H1 (cell line): Measurements from ENCODE around the gene NPC2. TPM values are rescaled to one million over a fixed set of nuclear protein-coding genes. Genes with fewer than 3 reads are reported as not detected.

ENCODE experiments used
- CTCF ChIA-PET: fragments of 300-600 bp; sonication (Branson Sonifier 250); formaldehyde crosslinking; loops from one replicate; lab custom pipeline; 2021; ENCODE audit not compliant: partially characterized antibody; lab: Charles Lee
- POLR2A ChIA-PET: fragments of 300-600 bp; sonication (Branson Sonifier 250); formaldehyde crosslinking; loops from one replicate; lab custom pipeline; 2021; ENCODE audit warnings: inconsistent platforms; ENCODE audit not compliant: partially characterized antibody; lab: Charles Lee
- DNase-seq, 2 experiments: peaks; one replicate each; pipeline versions ENCODE4 v3.0.0 to v3.0.0-alpha.2; 2010 to 2022; ENCODE audit warnings: low spot score in 2 of 2, low read depth in 1 of 2, mixed read lengths in 1 of 2
- FAIRE-seq: peaks from 2 replicates; lab custom pipeline; 2011; peaks lifted over from hg19 to GRCh38; lab: Jason Lieb, UNC
- H2AFZ ChIP-seq: 2 replicates; pipeline ENCODE4 v1.8.1; 2012; ENCODE audit warnings: low read length, inconsistent platforms
- H2AK5ac ChIP-seq: 2 replicates; pipeline ENCODE4 v1.6.1; 2013; ENCODE audit warnings: low read depth, low read length
- H2BK120ac ChIP-seq: replicated peaks from 2 replicates; pipeline ENCODE3; 2013; ENCODE audit warnings: low read depth, low read length, inconsistent platforms
- H2BK12ac ChIP-seq: 2 replicates; pipeline ENCODE4 v1.6.1; 2013; ENCODE audit warnings: low read depth, low read length
- H2BK15ac ChIP-seq: 2 replicates; pipeline ENCODE4 v1.6.1; 2013; ENCODE audit warnings: low read length
- H2BK20ac ChIP-seq: 2 replicates; pipeline ENCODE4 v1.6.1; 2013; ENCODE audit warnings: low read length
- H2BK5ac ChIP-seq: 2 replicates; pipeline ENCODE4 v1.6.1; 2013; ENCODE audit warnings: low read depth, low read length
- H3K14ac ChIP-seq: 2 replicates; pipeline ENCODE4 v1.6.1; 2013; ENCODE audit warnings: inconsistent platforms; ENCODE audit not compliant: insufficient read length
- H3K18ac ChIP-seq: 2 replicates; pipeline ENCODE4 v1.6.1; 2013; ENCODE audit warnings: low read length; ENCODE audit errors: extremely low read depth
- H3K23ac ChIP-seq: 2 replicates; pipeline ENCODE4 v1.6.1; 2013; ENCODE audit warnings: inconsistent platforms; ENCODE audit not compliant: insufficient read length
- H3K23me2 ChIP-seq: 2 replicates; pipeline ENCODE4 v1.6.1; 2013; ENCODE audit warnings: low read depth, low read length
- H3K27ac ChIP-seq: 2 replicates; pipeline ENCODE4 v1.6.1; 2011; ENCODE audit warnings: low read depth, low read length, inconsistent platforms
- H3K27me3 ChIP-seq, 4 experiments: replicated peaks in 1 of 4; 1 replicate in 1 of 4; 2 replicates in 3 of 4; pipeline versions ENCODE4 v1.6.1 to v1.8.1; 2011 to 2013; ENCODE audit warnings: low read length in 3 of 4, mild to moderate bottlenecking in 3 of 4, inconsistent platforms in 2 of 4, mixed read lengths in 2 of 4, moderate library complexity in 1 of 4; ENCODE audit not compliant: control insufficient read depth in 3 of 4, insufficient read depth in 3 of 4; ENCODE audit errors: extremely low read depth in 1 of 4
- H3K36me3 ChIP-seq, 4 experiments: 2 replicates each; pipeline versions ENCODE4 v1.6.1 to v1.8.1; 2011 to 2013; ENCODE audit warnings: mild to moderate bottlenecking in 4 of 4, low read length in 3 of 4, moderate library complexity in 2 of 4, control low read depth in 1 of 4, inconsistent platforms in 1 of 4; ENCODE audit not compliant: insufficient read depth in 4 of 4, control insufficient read depth in 2 of 4
- H3K4ac ChIP-seq: replicated peaks from 2 replicates; pipeline ENCODE3; 2013; ENCODE audit warnings: low read length, low read depth, mixed read lengths, inconsistent platforms; ENCODE audit not compliant: insufficient read length
- H3K4me1 ChIP-seq, 4 experiments: replicated peaks in 1 of 4; 1 replicate in 1 of 4; 2 replicates in 3 of 4; pipeline versions ENCODE4 v1.6.1 to v1.8.1; 2011 to 2013; ENCODE audit warnings: low read length in 3 of 4, inconsistent platforms in 2 of 4, mixed read lengths in 1 of 4; ENCODE audit not compliant: insufficient read depth in 4 of 4, control insufficient read depth in 3 of 4
- H3K4me2 ChIP-seq, 2 experiments: 2 replicates each; pipeline versions ENCODE4 v1.6.1 to v1.8.1; 2011 to 2013; ENCODE audit warnings: low read depth in 2 of 2, low read length in 2 of 2, control low read depth in 1 of 2, inconsistent platforms in 1 of 2, mild to moderate bottlenecking in 1 of 2; ENCODE audit not compliant: insufficient read depth in 1 of 2
- H3K4me3 ChIP-seq, 4 experiments: fragments of 200-600, 300-600 bp in 1 of 4; sonication (generic), shearing (Covaris generic), sonication (Bioruptor Twin) in 1 of 4; 2 replicates each; pipeline versions ENCODE4 v1.5.1 to v1.8.1; 2011 to 2016; ENCODE audit warnings: low read length in 4 of 4, low read depth in 3 of 4, control low read depth in 2 of 4, inconsistent platforms in 2 of 4, mild to moderate bottlenecking in 2 of 4, mixed read lengths in 1 of 4, moderate library complexity in 1 of 4; ENCODE audit not compliant: insufficient read depth in 2 of 4; ENCODE audit errors: extremely low read depth in 1 of 4
- H3K56ac ChIP-seq: replicated peaks from 2 replicates; pipeline ENCODE3; 2013; ENCODE audit warnings: low read depth, mild to moderate bottlenecking, mixed read lengths, low read length, inconsistent platforms; ENCODE audit not compliant: insufficient read length
- H3K79me1 ChIP-seq: 2 replicates; pipeline ENCODE4 v1.6.1; 2013; ENCODE audit warnings: low read depth, low read length, control low read depth
- H3K79me2 ChIP-seq, 2 experiments: 2 replicates each; pipeline versions ENCODE4 v1.6.1 to v1.8.1; 2012 to 2013; ENCODE audit warnings: low read length in 2 of 2, mild to moderate bottlenecking in 2 of 2, inconsistent platforms in 1 of 2; ENCODE audit not compliant: insufficient read depth in 2 of 2, control insufficient read depth in 1 of 2
- H3K9ac ChIP-seq, 4 experiments: replicated peaks in 1 of 4; 1 replicate in 1 of 4; 2 replicates in 3 of 4; pipeline versions ENCODE4 v1.6.1 to v1.8.1; 2011 to 2013; ENCODE audit warnings: low read depth in 3 of 4, low read length in 3 of 4, control low read depth in 2 of 4, mild to moderate bottlenecking in 2 of 4, moderate library complexity in 2 of 4, inconsistent platforms in 1 of 4; ENCODE audit errors: extremely low read depth in 1 of 4
- H3K9me3 ChIP-seq, 2 experiments: 2 replicates each; pipeline versions ENCODE4 v1.6.1 to v1.8.1; 2012 to 2013; ENCODE audit warnings: mild to moderate bottlenecking in 2 of 2, moderate library complexity in 2 of 2, control low read depth in 1 of 2, inconsistent platforms in 1 of 2, low read depth in 1 of 2, low read length in 1 of 2, mixed read lengths in 1 of 2; ENCODE audit not compliant: insufficient read depth in 2 of 2
- H4K20me1 ChIP-seq, 2 experiments: replicated peaks in 1 of 2; 2 replicates each; pipeline versions ENCODE3 to v1.8.1; 2011 to 2013; ENCODE audit warnings: inconsistent platforms in 2 of 2, low read length in 2 of 2, mild to moderate bottlenecking in 1 of 2; ENCODE audit not compliant: insufficient read depth in 2 of 2, control insufficient read depth in 1 of 2
- H4K5ac ChIP-seq: 2 replicates; pipeline ENCODE4 v1.6.1; 2013; ENCODE audit warnings: low read length, low read depth, mixed read lengths, inconsistent platforms; ENCODE audit not compliant: insufficient read length
- H4K8ac ChIP-seq: 2 replicates; pipeline ENCODE4 v1.8.0; 2013; ENCODE audit warnings: mild to moderate bottlenecking, moderate library complexity, low read length, inconsistent platforms; ENCODE audit not compliant: insufficient read depth; ENCODE audit errors: extremely low read depth
- H4K91ac ChIP-seq: replicated peaks from 2 replicates; pipeline ENCODE3; 2013; ENCODE audit warnings: low read length, mixed read lengths, inconsistent platforms; ENCODE audit not compliant: insufficient read length
- ATF3 ChIP-seq: IDR thresholded peaks from 2 replicates; pipeline ENCODE4 v1.6.1; 2011; ENCODE audit warnings: low read depth, mild to moderate bottlenecking, low read length; ENCODE audit not compliant: insufficient read depth
- BRCA1 ChIP-seq: IDR thresholded peaks from 2 replicates; pipeline ENCODE4 v1.6.1; 2012; ENCODE audit warnings: low read depth, low read length, improper control_type of control experiment
- CBX5 ChIP-seq: fragments of 300-800, 300-1000 bp; sonication (generic); IDR thresholded peaks from 2 replicates; pipeline ENCODE4 v1.7.1; 2016; ENCODE audit warnings: antibody characterized with exemption, low read length, low read depth
- CBX8 ChIP-seq: fragments of 300-800, 300-1000 bp; sonication (generic); IDR thresholded peaks from 2 replicates; pipeline ENCODE4 v1.7.1; 2016; ENCODE audit warnings: low read depth, low read length, borderline replicate concordance
- EZH2 ChIP-seq: fragments of 200-600 bp; sonication (generic); IDR thresholded peaks from 2 replicates; pipeline ENCODE4 v1.7.1; 2012; ENCODE audit warnings: low read depth, mild to moderate bottlenecking, moderate library complexity, low read length, inconsistent platforms; ENCODE audit not compliant: severe bottlenecking
- GABPA ChIP-seq: IDR thresholded peaks from 2 replicates; pipeline ENCODE4 v1.6.1; 2011; ENCODE audit warnings: mild to moderate bottlenecking, low read length, moderate library complexity, borderline replicate concordance; ENCODE audit not compliant: insufficient read depth
- MAFK ChIP-seq: IDR thresholded peaks from 2 replicates; pipeline ENCODE4 v1.6.1; 2012; ENCODE audit warnings: low read depth, mild to moderate bottlenecking, improper control_type of control experiment, low read length
- NANOG ChIP-seq: IDR thresholded peaks from 2 replicates; pipeline ENCODE4 v1.6.1; 2011; ENCODE audit warnings: low read length, low read depth, mild to moderate bottlenecking, inconsistent platforms; ENCODE audit not compliant: insufficient read depth, poor library complexity, severe bottlenecking
- POLR2A ChIP-seq, 2 experiments: IDR thresholded peaks; 1 replicate in 1 of 2; 2 replicates in 1 of 2; pipeline ENCODE4 v1.6.1; 2011; ENCODE audit warnings: low read depth in 2 of 2, low read length in 2 of 2, mild to moderate bottlenecking in 2 of 2; ENCODE audit errors: control extremely low read depth in 1 of 2
- SAP30 ChIP-seq: fragments of 300-600 bp; sonication (generic); IDR thresholded peaks from 2 replicates; pipeline ENCODE4 v1.7.1; 2012; ENCODE audit warnings: low read length, moderate library complexity, mild to moderate bottlenecking, inconsistent platforms; ENCODE audit not compliant: insufficient read depth, insufficient replicate concordance
- SP4 ChIP-seq: IDR thresholded peaks from 2 replicates; pipeline ENCODE4 v1.6.1; 2012; ENCODE audit warnings: low read length, inconsistent platforms
- SUZ12 ChIP-seq: fragments of 200-600 bp; sonication (generic); IDR thresholded peaks from 2 replicates; pipeline ENCODE4 v1.6.1; 2012; ENCODE audit warnings: mild to moderate bottlenecking, inconsistent platforms, low read length, moderate library complexity, mixed read lengths
- TAF1 ChIP-seq: IDR thresholded peaks from 2 replicates; pipeline ENCODE4 v1.6.1; 2011; ENCODE audit warnings: mild to moderate bottlenecking, low read depth, low read length
- TEAD4 ChIP-seq: IDR thresholded peaks from 2 replicates; pipeline ENCODE4 v1.6.1; 2012; ENCODE audit warnings: low read depth, low read length, inconsistent platforms, mixed read lengths
- whole genome bisulfite sequencing, 2 experiments: shearing (Covaris generic) in 1 of 2; methylation state at CpG; one replicate each; pipeline versions ENCODE4 v1.1.6 to v1.1.7; 2013 to 2015; ENCODE audit warnings: low lambda C conversion rate in 2 of 2, mixed read lengths in 2 of 2, inconsistent platforms in 1 of 2, low coverage in 1 of 2, missing lambda C conversion rate in 1 of 2; ENCODE audit not compliant: insufficient replicate concordance in 2 of 2, insufficient coverage in 1 of 2, insufficient read length in 1 of 2; ENCODE audit errors: extremely low coverage in 1 of 2, missing lambda C conversion rate in 1 of 2; 5-methylcytosine and 5-hydroxymethylcytosine counted together
- polyA plus RNA-seq, 7 experiments: library from polyadenylated mRNA; depleted of rRNA in 3 of 7; stranded (reverse) in 5 of 7; unstranded in 2 of 7; fragments of >200 nt in 5 of 7; fragments of 200-250 nt in 2 of 7; gene quantifications; 1 replicate in 5 of 7; 2 replicates in 1 of 7; 4 replicates in 1 of 7; pipeline versions ENCODE4 v1.2.1 to v1.2.3, GENCODE V29; 2011 to 2013; ENCODE audit warnings: missing spikeins in 2 of 7, mixed read lengths in 2 of 7
- total RNA-seq: library from RNA; stranded (reverse); fragmentation: NEBNext Ultra II Directional; extraction: Animal tissue kit (Norgen Biotek cat#: 25700); gene quantifications from 2 replicates; pipeline ENCODE4 v1.2.1, GENCODE V29; 2021

Gene NPC2
- total and polyA plus RNA-seq, 2 of the 8 experiments (the other 6 are each of a cell fraction or from before 2014, with no cell fraction given): 178 to 258 TPM

DNA sequence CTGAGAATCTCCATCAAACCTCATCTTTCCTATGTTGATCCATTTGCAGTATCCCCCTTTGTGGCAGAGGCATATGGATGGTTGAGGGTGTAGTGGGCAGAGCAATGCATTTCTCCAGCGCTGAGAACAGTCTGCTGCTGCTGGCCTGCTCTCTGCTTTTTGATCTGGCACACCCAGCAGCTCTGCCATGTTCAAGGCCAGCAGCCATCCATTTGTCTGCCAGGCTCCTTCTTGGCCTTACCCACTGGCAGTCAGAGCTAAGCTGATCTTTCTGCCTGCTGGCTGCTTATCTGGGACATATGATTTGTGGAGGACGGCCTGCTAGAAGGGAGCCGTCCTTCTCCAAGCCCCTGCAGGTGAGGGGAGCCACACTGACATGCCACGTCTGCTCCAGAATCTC is 17.0 kb downstream of the NPC2 start:
- H2BK120ac ChIP-seq: no peak overlapping the region
- no peak for TF ChIP-seq POLR2A (IDR thresholded peaks at IDR 0.05; ENCODE audit: control extremely low read depth in 1 of 2, low read depth in 2 of 2, low read length in 2 of 2)
- no peak for TF ChIP-seq BRCA1
- no peak for TF ChIP-seq SUZ12
- TF ChIP-seq SAP30: no peak
- TF ChIP-seq TAF1: no peak
- TF ChIP-seq CBX8: no peak
- no peak for TF ChIP-seq MAFK
- TF ChIP-seq EZH2: no peak
- TF ChIP-seq CBX5: no peak
- no peak for TF ChIP-seq GABPA
- no peak for TF ChIP-seq NANOG
- no peak for TF ChIP-seq SP4
- no peak for TF ChIP-seq TEAD4
- no peak for TF ChIP-seq ATF3
- no peak overlapping the region for H2BK5ac ChIP-seq
- ChIA-PET POLR2A (interaction anchor here (1.4 to 3.0 kb wide), 7 partner anchors 11 to 174 kb away, joined by 3 to 10 read pairs (median 3); partner anchors contain the start of gene VRTN), CTCF (interaction anchor here (0.7 to 12.6 kb wide), 12 partner anchors 13 to 243 kb away, joined by 3 to 181 read pairs (median 22); partner anchors contain the start of genes ABCD4 and VRTN)
- peaks cover 0 to 3% (median 0%) of the 10 kb centered on the region in 4 experiments; a peak in 2 of 7 replicates for H3K4me1 ChIP-seq
- no peak overlapping the region for H2AK5ac ChIP-seq
- no peak overlapping the region for H3K4me2 ChIP-seq
- DNase-seq (no peak), FAIRE-seq (no peak)
- H3K79me2 ChIP-seq: no peaks in the 10 kb centered on the region
- H3K18ac ChIP-seq: no peak overlapping the region
- H3K79me1 ChIP-seq: no peaks in the 10 kb centered on the region
- H4K8ac ChIP-seq: no peak overlapping the region
- H2AFZ ChIP-seq: no peak overlapping the region
- 96% methylated on average over 4 of the region's 4 CpGs; no CpG with 5 or more reads in 1 of the 2 experiments for whole genome bisulfite sequencing, 2 experiments
- no peak overlapping the region for H2BK15ac ChIP-seq
- H4K20me1 ChIP-seq: no peaks in the 10 kb centered on the region
- no peak overlapping the region for H3K4ac ChIP-seq
- H3K27me3 ChIP-seq: no peaks in the 10 kb centered on the region
- H3K9ac ChIP-seq: no peak overlapping the region; a peak in 1 of 7 replicates
- H2BK12ac ChIP-seq: no peak overlapping the region
- no peak overlapping the region for H4K91ac ChIP-seq
- H3K14ac ChIP-seq: no peak overlapping the region
- peak overlapping the region; percentile 8; the same call in 1 of the 2 replicates for H3K27ac ChIP-seq
- H3K4me3 ChIP-seq: no peak overlapping the region
- H3K23ac ChIP-seq: no peak overlapping the region
- peaks cover 0 to 49% (median 15%) of the 10 kb centered on the region in 4 experiments; a peak in 7 of 8 replicates for H3K36me3 ChIP-seq
- no peak overlapping the region for H4K5ac ChIP-seq
- H3K9me3 ChIP-seq: no peaks in the 10 kb centered on the region
- H2BK20ac ChIP-seq: no peak overlapping the region
- no peak overlapping the region for H3K56ac ChIP-seq
- H3K23me2 ChIP-seq: no peaks in the 10 kb centered on the region; the same call in 1 of the 2 replicates
